GM12875 (cell line): ENCODE measurements around the gene MATK.
A peak's percentile ranks its signal among the peaks of the same experiment; 100 is the strongest.

ENCODE experiments used
- H3K4me3 ChIP-seq: one replicate; pipeline ENCODE4 v1.5.1; 2011; ENCODE audit warnings: low read depth, low read length, control low read depth
- TF ChIP-seq, protein P1 (sequence below): IDR thresholded peaks from 2 replicates; pipeline ENCODE4 v1.5.1; 2011; ENCODE audit warnings: low read depth, mild to moderate bottlenecking, control low read depth, inconsistent platforms, low read length, moderate library complexity, borderline replicate concordance; ENCODE audit not compliant: insufficient read depth

Gene MATK

DNA sequence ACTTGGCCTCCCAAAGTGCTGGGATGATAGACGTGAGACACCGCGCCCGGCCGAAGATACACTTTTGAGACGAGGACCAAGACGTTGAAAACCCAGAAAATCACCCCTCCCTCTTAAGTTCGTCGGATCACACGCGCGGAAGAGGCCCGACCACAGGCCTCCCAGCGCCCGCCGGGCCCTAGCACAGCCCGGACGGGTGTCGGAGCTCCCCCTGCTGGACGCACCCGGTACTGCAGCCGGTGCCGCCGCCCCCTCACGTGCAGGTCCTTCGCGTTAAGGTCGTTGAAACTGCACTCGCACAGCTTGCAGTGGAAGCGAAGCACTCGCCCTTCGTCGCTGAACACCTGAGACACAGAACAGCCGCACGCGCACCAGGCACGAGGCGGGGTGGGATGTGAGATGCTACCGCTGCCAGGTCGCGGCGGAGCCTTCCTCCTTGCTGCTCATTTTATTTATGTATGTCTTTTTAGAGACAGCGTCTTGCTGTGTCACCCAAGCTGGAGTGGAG is 35.7 kb upstream of the MATK start:
- TF ChIP-seq, protein P1, sequence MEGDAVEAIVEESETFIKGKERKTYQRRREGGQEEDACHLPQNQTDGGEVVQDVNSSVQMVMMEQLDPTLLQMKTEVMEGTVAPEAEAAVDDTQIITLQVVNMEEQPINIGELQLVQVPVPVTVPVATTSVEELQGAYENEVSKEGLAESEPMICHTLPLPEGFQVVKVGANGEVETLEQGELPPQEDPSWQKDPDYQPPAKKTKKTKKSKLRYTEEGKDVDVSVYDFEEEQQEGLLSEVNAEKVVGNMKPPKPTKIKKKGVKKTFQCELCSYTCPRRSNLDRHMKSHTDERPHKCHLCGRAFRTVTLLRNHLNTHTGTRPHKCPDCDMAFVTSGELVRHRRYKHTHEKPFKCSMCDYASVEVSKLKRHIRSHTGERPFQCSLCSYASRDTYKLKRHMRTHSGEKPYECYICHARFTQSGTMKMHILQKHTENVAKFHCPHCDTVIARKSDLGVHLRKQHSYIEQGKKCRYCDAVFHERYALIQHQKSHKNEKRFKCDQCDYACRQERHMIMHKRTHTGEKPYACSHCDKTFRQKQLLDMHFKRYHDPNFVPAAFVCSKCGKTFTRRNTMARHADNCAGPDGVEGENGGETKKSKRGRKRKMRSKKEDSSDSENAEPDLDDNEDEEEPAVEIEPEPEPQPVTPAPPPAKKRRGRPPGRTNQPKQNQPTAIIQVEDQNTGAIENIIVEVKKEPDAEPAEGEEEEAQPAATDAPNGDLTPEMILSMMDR, result peak; percentile 100
- H3K4me3 ChIP-seq, result no peak overlapping the region

- TF ChIP-seq, protein P1, result no peak
- H3K4me3 ChIP-seq, result no peak overlapping the region
Measured at GRCh38 chr19:3821156-3821555, 35.0 kb upstream of the MATK start.

- TF ChIP-seq, protein P1, result no peak
Measured at GRCh38 chr19:3819989-3820388, 33.8 kb upstream of the MATK start.

GRCh38 chr19:3818918-3819317 is 32.7 kb upstream of the MATK start:
- H3K4me3 ChIP-seq, result no peak overlapping the region
- TF ChIP-seq, protein P1, result no peak

More at GRCh38 chr19:3819989-3820388, 33.8 kb upstream of the MATK start:
- H3K4me3 ChIP-seq, result no peak overlapping the region

- TF ChIP-seq, protein P1, result no peak
- no peak overlapping the region for H3K4me3 ChIP-seq
Measured at GRCh38 chr19:3818466-3818865, 32.3 kb upstream of the MATK start.

GRCh38 chr19:3817761-3818160 is 31.6 kb upstream of the MATK start:
- no peak overlapping the region for H3K4me3 ChIP-seq

More at GRCh38 chr19:3817761-3818160, 31.6 kb upstream of the MATK start:
- TF ChIP-seq, protein P1, result no peak
